Activated naive CD8-positive, alpha-beta T cell treated with anti-CD3 and anti-CD28 coated beads, Interleukin-2, amount 50 U/mL, for 24 hours (primary cell): ENCODE results near the gene MAML2.

Experiments used
- ATAC-seq: fragments of 150-1000 bp; cut with Tn5 transposase; one replicate; pipeline ENCODE4 v1.10.0; 2021
- DNase-seq: peaks from one replicate; pipeline ENCODE4 v3.0.0; 2021
- H3K27ac Mint-ChIP-seq: one replicate; pipeline ENCODE4 v1.8.0; 2021; ENCODE audit warnings: mild to moderate bottlenecking, mixed read lengths
- H3K27me3 Mint-ChIP-seq: one replicate; pipeline ENCODE4 v1.8.0; 2021; ENCODE audit warnings: mixed read lengths
- H3K36me3 Mint-ChIP-seq: one replicate; pipeline ENCODE4 v1.8.0; 2021; ENCODE audit warnings: low read depth, mixed read lengths
- H3K4me1 Mint-ChIP-seq: one replicate; pipeline ENCODE4 v1.8.0; 2021; ENCODE audit warnings: mixed read lengths
- H3K4me3 Mint-ChIP-seq: one replicate; pipeline ENCODE4 v1.8.0; 2021; ENCODE audit warnings: mild to moderate bottlenecking, moderate library complexity, mixed read lengths
- H3K9me3 Mint-ChIP-seq: one replicate; pipeline ENCODE4 v1.8.0; 2021; ENCODE audit warnings: mixed read lengths

Gene MAML2

DNA sequence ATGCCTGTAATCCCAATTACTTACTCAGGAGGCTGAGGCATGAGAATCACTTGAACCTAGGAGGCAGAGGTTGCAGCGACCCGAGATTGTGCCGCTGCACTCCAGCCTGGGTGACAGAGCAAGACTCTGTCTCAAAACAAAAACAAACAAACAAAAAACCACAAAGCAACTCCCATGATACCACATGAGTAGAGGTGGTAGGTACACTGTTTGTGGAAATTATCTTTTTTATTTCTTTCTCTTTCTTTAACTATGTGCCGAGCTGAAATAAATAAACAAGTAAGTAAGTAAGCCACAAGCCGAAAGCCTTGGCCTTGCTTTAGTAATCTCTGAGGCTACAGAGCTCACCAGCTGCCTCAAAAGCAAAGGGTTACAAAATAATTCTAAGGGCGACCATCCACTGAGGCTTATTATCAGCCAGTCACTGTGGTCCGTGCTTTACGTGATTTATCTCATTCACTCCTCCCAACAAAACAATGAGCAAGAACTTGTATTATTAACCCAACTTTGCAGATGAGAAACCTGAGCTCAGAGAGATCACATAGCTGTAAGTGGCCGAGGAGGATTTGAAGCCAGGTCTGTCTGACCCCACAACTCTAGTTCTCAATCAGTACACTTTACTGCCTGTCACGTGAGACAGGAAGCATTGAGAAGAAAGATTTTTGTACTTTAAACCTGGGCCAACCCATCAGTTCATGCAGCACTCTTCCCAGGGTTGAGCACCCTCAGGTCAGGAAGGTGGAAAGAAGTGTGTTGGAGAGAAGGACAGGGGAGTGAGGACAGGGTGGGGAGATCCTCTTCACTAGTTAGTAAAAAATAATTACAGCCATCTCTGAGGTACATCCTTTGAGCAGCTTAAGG lies 349.3 kb downstream of the MAML2 start:
- DNase-seq (no peak), ATAC-seq (no peak)
- no peak overlapping the region for H3K27ac Mint-ChIP-seq
- no peaks in the 10 kb centered on the region for H3K9me3 Mint-ChIP-seq
- peaks cover 11% of the 10 kb centered on the region for H3K4me1 Mint-ChIP-seq
- H3K36me3 Mint-ChIP-seq: peaks cover 11% of the 10 kb centered on the region
- no peaks in the 10 kb centered on the region for H3K27me3 Mint-ChIP-seq
- no peak overlapping the region for H3K4me3 Mint-ChIP-seq

DNA sequence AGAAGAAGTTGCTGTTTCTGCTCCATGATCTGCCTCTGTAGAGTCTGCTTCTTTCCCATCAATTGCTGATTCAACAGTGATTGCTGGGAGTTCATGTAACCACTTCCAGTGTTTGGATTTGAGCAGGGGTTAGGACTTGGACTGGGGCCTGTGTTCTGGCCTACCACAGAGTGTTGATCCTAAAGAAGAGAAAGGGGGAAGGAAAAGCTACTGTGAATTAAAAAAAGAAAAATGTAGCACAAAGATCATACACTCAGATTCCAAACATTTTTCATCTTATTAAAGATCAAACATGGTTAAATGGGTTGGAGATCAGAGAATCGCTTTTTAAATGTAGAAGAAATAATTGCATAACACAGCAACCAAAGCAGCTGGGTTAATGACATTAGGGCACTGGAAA lies 351.4 kb downstream of the MAML2 start:
- no peaks in the 10 kb centered on the region for H3K27me3 Mint-ChIP-seq
- no peaks in the 10 kb centered on the region for H3K9me3 Mint-ChIP-seq
- H3K4me3 Mint-ChIP-seq: no peak overlapping the region
- peaks cover 14% of the 10 kb centered on the region for H3K36me3 Mint-ChIP-seq
- H3K4me1 Mint-ChIP-seq: peaks cover 4% of the 10 kb centered on the region
- ATAC-seq: no peak
- no peak for DNase-seq
- no peak overlapping the region for H3K27ac Mint-ChIP-seq

DNA sequence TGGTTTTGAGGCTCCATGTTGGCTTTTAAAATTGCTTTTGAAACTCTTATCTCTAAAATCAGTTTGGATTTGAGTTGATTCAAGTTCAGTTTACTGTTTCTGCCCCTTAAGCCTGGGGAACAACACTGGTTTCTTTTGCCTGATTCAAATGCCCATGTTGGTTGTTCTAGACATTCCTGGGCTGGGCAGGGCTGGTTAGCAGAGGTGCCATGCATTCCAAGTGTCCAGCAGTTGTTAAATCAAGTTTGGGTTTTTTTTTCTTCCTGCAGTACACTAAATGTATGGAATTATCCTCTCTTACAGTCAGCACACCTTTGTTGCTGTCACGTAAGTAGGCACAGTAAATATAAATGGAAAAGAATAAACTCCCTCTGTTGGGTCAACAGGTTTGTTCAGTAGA lies 351.9 kb downstream of the MAML2 start:
- no peak overlapping the region for H3K4me3 Mint-ChIP-seq
- H3K4me1 Mint-ChIP-seq: peaks cover 4% of the 10 kb centered on the region
- H3K27me3 Mint-ChIP-seq: no peaks in the 10 kb centered on the region
- ATAC-seq: no peak
- no peak for DNase-seq
- no peaks in the 10 kb centered on the region for H3K9me3 Mint-ChIP-seq
- no peak overlapping the region for H3K27ac Mint-ChIP-seq
- peaks cover 14% of the 10 kb centered on the region for H3K36me3 Mint-ChIP-seq

DNA sequence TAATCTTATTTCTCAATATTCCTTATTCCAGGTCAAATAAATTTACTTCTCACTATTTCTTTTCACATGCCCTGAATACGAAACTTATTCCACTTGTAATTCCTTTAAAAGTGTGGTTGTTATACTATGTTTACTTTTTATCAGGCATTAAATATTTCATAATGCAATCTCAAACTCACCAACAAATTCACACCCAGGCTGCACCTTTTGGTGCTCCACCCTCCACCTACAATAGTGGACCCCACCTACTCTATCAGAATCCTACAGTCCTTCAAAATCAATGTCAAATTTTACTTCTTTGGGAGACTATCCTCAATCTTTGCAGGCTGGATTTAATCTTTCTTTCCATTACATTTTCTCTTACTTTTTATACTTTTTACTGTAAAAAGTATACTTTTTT lies 353.2 kb downstream of the MAML2 start:
- no peak for DNase-seq
- Mint-ChIP-seq H3K36me3 (peaks cover 22% of the 10 kb centered on the region), H3K27me3 (no peaks in the 10 kb centered on the region), H3K4me3 (no peak overlapping the region), H3K9me3 (no peaks in the 10 kb centered on the region), H3K4me1 (peaks cover 2% of the 10 kb centered on the region), H3K27ac (no peak overlapping the region)
- ATAC-seq: no peak

DNA sequence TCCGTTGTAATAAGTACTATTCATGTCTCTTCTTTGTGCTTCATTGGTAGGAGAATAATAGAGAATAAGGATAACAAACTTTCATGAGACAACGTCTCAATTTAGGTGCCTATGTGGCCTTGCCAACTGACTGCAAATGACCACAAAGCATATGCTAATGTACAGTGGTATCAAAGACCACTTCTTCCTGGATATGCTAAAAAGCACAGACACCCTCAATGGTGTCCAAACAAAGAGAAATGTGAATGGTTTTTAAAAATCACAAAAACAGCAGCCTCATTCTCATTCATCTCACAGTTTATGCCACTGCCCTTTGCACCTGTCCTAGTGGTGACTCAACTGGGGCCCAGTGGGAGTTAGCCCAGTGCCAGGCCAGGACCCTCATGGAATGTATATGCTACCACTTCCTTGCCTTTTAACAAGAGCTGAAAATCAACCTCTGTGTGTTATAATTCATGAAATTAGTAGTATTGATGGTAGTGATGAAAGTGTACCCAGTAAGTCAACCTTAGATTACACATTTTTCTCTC lies 353.9 kb downstream of the MAML2 start:
- H3K27ac Mint-ChIP-seq: no peak overlapping the region

DNA sequence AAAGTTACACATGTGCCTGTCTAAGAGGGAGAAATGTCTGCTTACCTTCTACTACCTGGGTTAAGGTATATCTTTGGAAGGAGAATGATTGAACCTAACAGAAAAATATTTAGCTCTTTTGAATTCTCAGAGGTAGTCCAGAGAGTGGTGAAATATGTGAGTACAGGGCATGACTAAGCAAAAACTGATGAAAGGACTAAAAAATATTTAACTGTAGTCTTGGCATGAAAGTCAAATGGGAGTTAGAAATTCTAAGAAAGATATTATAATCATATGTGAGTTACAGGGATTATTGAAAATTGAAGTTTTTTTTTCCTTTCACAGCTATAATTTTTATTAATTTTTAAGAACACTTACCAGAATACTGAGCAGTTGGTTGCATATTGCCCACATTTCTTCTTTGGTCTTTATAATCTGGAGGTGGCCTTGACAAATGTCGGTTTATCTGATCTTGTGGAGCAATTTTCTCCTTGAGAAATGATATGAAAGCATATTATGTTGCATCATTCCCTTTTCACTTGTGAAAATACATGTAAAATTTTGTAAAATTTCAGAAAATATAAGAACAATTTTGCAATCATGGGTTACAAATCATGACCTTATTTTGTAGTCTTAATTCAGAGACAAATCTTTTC lies 357.7 kb downstream of the MAML2 start:
- peaks cover 37% of the 10 kb centered on the region for H3K36me3 Mint-ChIP-seq
- H3K9me3 Mint-ChIP-seq: no peaks in the 10 kb centered on the region
- peaks cover 2% of the 10 kb centered on the region for H3K4me1 Mint-ChIP-seq
- H3K27me3 Mint-ChIP-seq: no peaks in the 10 kb centered on the region
- H3K27ac Mint-ChIP-seq: peak overlapping the region; percentile 41
- ATAC-seq (no peak), DNase-seq (no peak)
- H3K4me3 Mint-ChIP-seq: no peak overlapping the region

More for the DNA sequence above, 353.9 kb downstream of the MAML2 start:
- peaks cover 25% of the 10 kb centered on the region for H3K36me3 Mint-ChIP-seq
- no peaks in the 10 kb centered on the region for H3K9me3 Mint-ChIP-seq
- ATAC-seq (no peak), DNase-seq (no peak)
- peaks cover 3% of the 10 kb centered on the region for H3K4me1 Mint-ChIP-seq
- H3K27me3 Mint-ChIP-seq: no peaks in the 10 kb centered on the region
- no peak overlapping the region for H3K4me3 Mint-ChIP-seq

DNA sequence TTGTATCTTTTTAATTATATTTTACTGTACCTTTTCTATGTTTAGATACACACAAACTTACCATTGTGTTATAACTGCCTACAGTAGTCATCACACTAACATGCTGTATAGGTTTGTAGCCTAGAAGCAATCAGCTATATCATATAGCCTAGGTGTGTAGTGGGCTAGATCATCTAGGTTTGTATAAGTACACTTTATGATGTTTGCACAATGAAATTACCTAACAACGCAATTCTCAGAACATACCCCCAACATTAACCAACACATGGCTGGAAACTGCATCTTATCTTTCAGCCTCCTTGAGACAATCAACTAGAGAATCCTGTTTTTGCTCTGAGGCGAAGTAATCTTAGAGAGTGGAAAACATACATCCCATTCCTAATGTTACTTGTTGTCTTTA lies 358.9 kb downstream of the MAML2 start:
- DNase-seq: no peak
- H3K36me3 Mint-ChIP-seq: peaks cover 43% of the 10 kb centered on the region
- no peak overlapping the region for H3K4me3 Mint-ChIP-seq
- no peaks in the 10 kb centered on the region for H3K27me3 Mint-ChIP-seq
- H3K9me3 Mint-ChIP-seq: no peaks in the 10 kb centered on the region
- no peak for ATAC-seq
- H3K27ac Mint-ChIP-seq: no peak overlapping the region
- H3K4me1 Mint-ChIP-seq: peaks cover 2% of the 10 kb centered on the region

DNA sequence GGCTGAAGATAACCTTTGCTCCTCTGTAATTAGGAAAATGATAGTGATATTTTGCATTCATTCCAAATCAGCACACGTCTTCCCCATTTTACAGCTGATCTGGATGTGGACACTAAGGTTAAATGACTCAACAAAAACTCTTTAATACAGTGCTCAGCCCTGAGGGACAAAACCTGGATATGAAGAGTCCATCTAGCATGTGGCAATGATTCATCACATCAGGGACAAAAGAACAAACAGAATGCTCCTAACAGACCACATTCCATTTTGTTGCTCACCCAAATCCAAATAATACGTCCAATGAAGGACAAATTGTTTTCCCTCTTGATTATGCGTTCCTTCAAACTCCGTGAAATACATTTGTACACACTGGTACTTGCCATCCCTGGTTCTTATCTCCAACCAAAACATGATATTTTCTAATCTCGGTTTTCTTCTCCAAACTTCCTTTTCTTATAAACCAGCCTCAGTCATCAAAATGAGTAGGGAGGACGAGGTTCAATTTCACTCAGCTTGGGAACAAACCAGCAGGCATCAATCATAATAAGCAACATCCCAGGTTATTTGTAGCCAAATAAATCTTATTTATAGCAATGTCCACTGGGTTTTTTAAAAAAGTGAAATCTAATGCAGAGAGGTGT lies 365.3 kb downstream of the MAML2 start:
- Mint-ChIP-seq H3K4me3 (no peak overlapping the region), H3K36me3 (peaks cover 39% of the 10 kb centered on the region), H3K9me3 (no peaks in the 10 kb centered on the region), H3K27me3 (no peaks in the 10 kb centered on the region), H3K27ac (no peak overlapping the region), H3K4me1 (no peaks in the 10 kb centered on the region)
- DNase-seq (no peak), ATAC-seq (no peak)

DNA sequence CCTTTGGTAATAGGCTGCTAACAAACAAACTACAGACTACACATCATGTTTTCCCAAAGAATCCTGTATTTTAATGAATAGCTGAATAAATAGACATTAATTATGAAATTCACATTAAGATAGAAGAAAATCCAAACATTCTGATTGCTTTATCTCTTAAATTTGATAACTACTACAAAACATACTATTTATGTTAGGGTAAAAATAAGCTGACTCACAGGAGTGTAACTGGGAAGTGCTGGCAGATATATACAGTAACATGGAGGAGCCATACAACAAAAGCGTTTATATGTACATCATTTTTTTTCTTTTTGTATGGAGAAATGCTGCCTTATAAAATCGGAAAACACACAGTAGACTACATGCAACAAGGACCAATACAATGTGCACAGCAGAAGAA lies 366.4 kb downstream of the MAML2 start:
- Mint-ChIP-seq H3K4me1 (no peaks in the 10 kb centered on the region), H3K27ac (no peak overlapping the region), H3K9me3 (no peaks in the 10 kb centered on the region), H3K36me3 (peaks cover 34% of the 10 kb centered on the region), H3K27me3 (no peaks in the 10 kb centered on the region), H3K4me3 (no peak overlapping the region)
- ATAC-seq: no peak
- no peak for DNase-seq

DNA sequence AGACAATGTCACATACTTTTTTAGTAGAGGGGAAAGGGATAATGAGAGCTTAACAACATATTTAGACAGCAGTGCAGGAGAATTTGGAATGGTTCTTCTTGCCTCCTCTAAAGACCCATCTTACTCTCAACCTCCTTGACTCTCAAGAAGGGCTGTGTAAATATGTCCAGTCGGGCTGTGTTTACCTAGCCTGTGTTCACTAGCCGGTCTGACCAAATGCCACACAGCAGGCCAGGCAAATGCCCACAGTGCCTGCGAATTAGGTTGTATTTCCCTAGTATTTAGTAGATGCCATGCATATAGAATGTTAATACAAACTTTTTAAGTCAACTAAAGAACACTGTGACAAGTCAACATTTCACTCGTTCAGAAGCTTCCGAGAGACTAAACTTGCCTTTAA lies 367.7 kb downstream of the MAML2 start:
- H3K9me3 Mint-ChIP-seq: no peaks in the 10 kb centered on the region
- no peak for DNase-seq
- H3K4me1 Mint-ChIP-seq: no peaks in the 10 kb centered on the region
- peaks cover 25% of the 10 kb centered on the region for H3K36me3 Mint-ChIP-seq
- no peak overlapping the region for H3K4me3 Mint-ChIP-seq
- H3K27ac Mint-ChIP-seq: no peak overlapping the region
- ATAC-seq: no peak
- no peaks in the 10 kb centered on the region for H3K27me3 Mint-ChIP-seq

DNA sequence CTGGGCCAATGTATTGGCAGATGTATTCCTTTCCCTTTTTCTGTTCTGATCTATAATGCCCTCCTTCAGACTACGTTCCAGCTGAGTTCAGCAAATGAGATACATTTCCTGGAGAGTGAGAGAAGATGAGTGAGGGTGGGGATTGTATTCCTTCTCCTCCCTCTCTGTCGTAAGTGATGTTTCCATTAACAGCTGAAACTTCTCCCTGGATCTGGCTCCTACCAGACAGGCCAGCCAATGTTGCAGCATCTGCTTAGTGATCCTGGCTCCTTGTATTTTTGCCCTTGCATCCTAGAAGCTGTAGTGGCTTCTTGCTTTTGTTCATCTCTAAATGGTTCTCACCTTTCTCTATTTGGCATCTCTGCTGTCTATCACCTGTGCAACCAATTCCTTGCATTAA lies 370.9 kb downstream of the MAML2 start:
- Mint-ChIP-seq H3K27ac (no peak overlapping the region), H3K4me1 (no peaks in the 10 kb centered on the region), H3K36me3 (peaks cover 6% of the 10 kb centered on the region), H3K9me3 (no peaks in the 10 kb centered on the region), H3K4me3 (no peak overlapping the region), H3K27me3 (no peaks in the 10 kb centered on the region)
- no peak for DNase-seq
- ATAC-seq: no peak

DNA sequence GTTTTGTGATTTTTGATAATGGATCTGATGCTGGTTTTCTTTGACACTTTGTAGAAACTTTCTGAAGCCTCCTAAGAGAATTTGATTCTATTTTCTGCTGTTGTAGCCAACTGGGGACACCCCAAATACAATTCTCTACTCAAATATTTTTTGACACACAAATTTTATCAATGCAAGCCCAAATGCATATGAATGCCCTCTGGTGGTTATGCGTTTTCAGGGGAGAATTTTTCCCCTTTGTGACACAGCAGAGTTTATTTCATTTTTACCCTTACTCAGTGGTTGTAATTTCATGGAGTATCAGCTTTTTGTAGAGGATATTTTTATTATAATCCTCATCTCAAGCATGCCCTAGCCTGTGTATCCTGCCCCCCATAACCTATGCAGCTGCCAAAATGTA lies 374.4 kb downstream of the MAML2 start:
- Mint-ChIP-seq H3K36me3 (no peaks in the 10 kb centered on the region), H3K9me3 (no peaks in the 10 kb centered on the region)
- no peak for DNase-seq

DNA sequence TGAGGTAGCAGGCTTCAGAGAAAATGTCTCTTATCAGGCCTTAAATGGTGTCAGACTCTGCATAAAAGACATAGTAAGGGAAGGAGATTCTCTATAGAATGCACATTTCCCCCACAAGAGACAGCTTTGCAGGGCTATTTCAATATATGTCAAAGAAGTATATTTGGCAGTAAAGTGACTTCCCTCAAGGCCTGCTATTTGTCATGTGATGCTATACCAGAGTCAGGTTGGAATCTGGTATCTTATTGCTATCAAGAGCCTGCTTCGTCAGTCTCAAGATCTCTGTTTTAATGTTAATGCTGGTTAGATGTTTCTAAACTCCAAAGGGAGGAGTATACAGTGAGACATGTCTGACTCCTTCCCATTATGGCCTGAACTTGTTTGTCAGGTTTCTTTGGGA lies 378.7 kb downstream of the MAML2 start:
- Mint-ChIP-seq H3K27me3 (no peaks in the 10 kb centered on the region), H3K9me3 (no peaks in the 10 kb centered on the region), H3K36me3 (no peaks in the 10 kb centered on the region), H3K4me1 (no peaks in the 10 kb centered on the region), H3K27ac (no peak overlapping the region), H3K4me3 (no peak overlapping the region)
- no peak for ATAC-seq
- no peak for DNase-seq

More for the DNA sequence above, 374.4 kb downstream of the MAML2 start:
- H3K4me3 Mint-ChIP-seq: no peak overlapping the region
- no peaks in the 10 kb centered on the region for H3K27me3 Mint-ChIP-seq
- no peak for ATAC-seq
- no peaks in the 10 kb centered on the region for H3K4me1 Mint-ChIP-seq
- no peak overlapping the region for H3K27ac Mint-ChIP-seq

DNA sequence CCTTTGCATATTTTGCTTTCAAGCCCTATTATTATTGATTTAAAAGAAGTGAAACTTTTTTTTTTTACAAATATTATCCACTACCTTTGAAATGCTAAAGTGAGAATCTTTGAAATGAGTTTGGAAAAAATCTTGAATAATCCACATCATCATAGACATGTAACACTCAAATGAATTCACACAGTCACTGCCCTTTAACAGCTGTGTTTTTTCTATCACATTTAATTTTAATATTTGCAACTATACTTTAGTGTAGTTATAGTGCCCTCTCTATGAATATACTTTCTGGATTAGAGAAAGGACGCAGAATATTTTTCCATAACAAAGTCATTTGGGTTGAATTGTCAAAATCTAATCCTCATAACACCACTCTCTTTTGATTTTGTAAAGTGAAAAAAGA lies 381.2 kb downstream of the MAML2 start:
- ATAC-seq (no peak), DNase-seq (no peak)
- H3K9me3 Mint-ChIP-seq: no peaks in the 10 kb centered on the region
- no peaks in the 10 kb centered on the region for H3K27me3 Mint-ChIP-seq
- no peaks in the 10 kb centered on the region for H3K36me3 Mint-ChIP-seq
- H3K4me3 Mint-ChIP-seq: no peak overlapping the region
- no peaks in the 10 kb centered on the region for H3K4me1 Mint-ChIP-seq
- H3K27ac Mint-ChIP-seq: no peak overlapping the region

DNA sequence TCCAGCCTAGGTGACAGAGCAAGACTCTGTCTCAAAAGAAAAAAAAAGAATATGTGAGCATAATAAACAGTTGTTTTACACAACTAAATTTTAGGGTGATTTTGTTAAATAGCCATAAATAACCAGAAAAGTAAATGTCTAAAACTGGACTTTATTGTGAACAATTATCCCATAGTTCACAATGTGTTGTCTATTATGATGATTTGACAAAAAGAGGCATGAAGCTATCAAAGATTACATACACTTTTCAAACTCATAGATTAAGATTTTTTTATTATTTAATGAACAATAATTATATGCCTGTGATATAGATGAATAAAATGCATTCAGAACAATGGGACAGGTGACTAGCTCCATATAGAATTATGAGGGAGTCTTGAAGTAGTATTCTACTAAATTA lies 392.1 kb downstream of the MAML2 start:
- Mint-ChIP-seq H3K4me1 (no peaks in the 10 kb centered on the region), H3K36me3 (peaks cover 2% of the 10 kb centered on the region), H3K27me3 (peaks cover 4% of the 10 kb centered on the region), H3K27ac (no peak overlapping the region), H3K4me3 (no peak overlapping the region), H3K9me3 (peaks cover 17% of the 10 kb centered on the region)
- ATAC-seq (no peak), DNase-seq (no peak)
